Gastroesophageal sphincter (tissue), 4 donors: ENCODE measurements around the gene HIPK4. TPM values are rescaled to one million over a fixed set of nuclear protein-coding genes. Genes with fewer than 3 reads are reported as not detected.
A peak's percentile ranks its signal among the peaks of the same experiment; 100 is the strongest.

Experiments
- ATAC-seq: fragments of 150-250 bp; one replicate; pipeline ENCODE4 v1.9.1; 2016; ENCODE audit warnings: mild to moderate bottlenecking, moderate library complexity
- H3K27ac ChIP-seq, 4 donors: fragments of 200-600 bp; sonication (generic) in 3 of 4; 1 replicate in 3 of 4; 2 replicates in 1 of 4; pipeline ENCODE4 v1.5.1; 2016 to 2019
- H3K27me3 ChIP-seq: fragments of 200-600 bp; sonication (generic); one replicate; pipeline ENCODE4 v1.5.1; 2019
- H3K36me3 ChIP-seq, 2 donors: fragments of 200-600 bp; sonication (generic); one replicate each; pipeline ENCODE4 v1.5.1; 2019; ENCODE audit warnings: control low read depth in 1 of 2
- H3K4me1 ChIP-seq, 3 donors: fragments of 200-600 bp; sonication (generic); 1 replicate in 2 of 3; 2 replicates in 1 of 3; pipeline ENCODE4 v1.5.1; 2016 to 2019; ENCODE audit warnings: control low read depth in 2 of 3
- H3K4me3 ChIP-seq, 2 donors: fragments of 200-600 bp; sonication (generic); one replicate each; pipeline ENCODE4 v1.5.1; 2019; ENCODE audit warnings: mild to moderate bottlenecking in 1 of 2, moderate library complexity in 1 of 2
- H3K9me3 ChIP-seq, 3 donors: fragments of 200-600 bp; sonication (generic); one replicate each; pipeline ENCODE4 v1.5.1; 2017 to 2019; ENCODE audit warnings: control low read depth in 2 of 3
- EP300 ChIP-seq: sonication (generic); formaldehyde crosslinking; IDR thresholded peaks from one replicate; pipeline ENCODE4 v1.6.1; 2017; ENCODE audit warnings: antibody characterized with exemption, mild to moderate bottlenecking
- POLR2A ChIP-seq, 2 donors: fragments of 450-650 bp; IDR thresholded peaks; one replicate each; pipeline ENCODE4 v1.6.1; 2017; ENCODE audit warnings: antibody characterized with exemption in 2 of 2, mild to moderate bottlenecking in 2 of 2, moderate library complexity in 1 of 2
- POLR2AphosphoS5 ChIP-seq: sonication (generic); formaldehyde crosslinking; IDR thresholded peaks from one replicate; pipeline ENCODE4 v1.6.1; 2017; ENCODE audit warnings: antibody characterized with exemption
- WGBS, 2 donors: methylation state at CpG; one replicate each; pipeline ENCODE4 v1.1.5; 2018; ENCODE audit warnings: low coverage in 1 of 2; 5-methylcytosine and 5-hydroxymethylcytosine counted together
- total RNA-seq, 4 donors: library from RNA; depleted of rRNA; stranded (reverse); fragments of >200 nt; gene quantifications; one replicate each; pipeline ENCODE4 v1.1.0, GENCODE V29; 2016
- TF ChIP-seq, protein P1 (sequence below), 4 experiments: fragments of 200-600 bp in 2 of 4; fragments of 450-650 bp in 2 of 4; sonication (generic) in 1 of 4; IDR thresholded peaks; one replicate each; pipeline ENCODE4 v1.5.1; 2017 to 2019; ENCODE audit warnings: antibody characterized with exemption in 4 of 4, mild to moderate bottlenecking in 2 of 4, moderate library complexity in 2 of 4

The HIPK4 gene
- total RNA-seq, 4 donors from 2014 or later: 0.19 to 1.1 TPM; not detected in 2

DNA sequence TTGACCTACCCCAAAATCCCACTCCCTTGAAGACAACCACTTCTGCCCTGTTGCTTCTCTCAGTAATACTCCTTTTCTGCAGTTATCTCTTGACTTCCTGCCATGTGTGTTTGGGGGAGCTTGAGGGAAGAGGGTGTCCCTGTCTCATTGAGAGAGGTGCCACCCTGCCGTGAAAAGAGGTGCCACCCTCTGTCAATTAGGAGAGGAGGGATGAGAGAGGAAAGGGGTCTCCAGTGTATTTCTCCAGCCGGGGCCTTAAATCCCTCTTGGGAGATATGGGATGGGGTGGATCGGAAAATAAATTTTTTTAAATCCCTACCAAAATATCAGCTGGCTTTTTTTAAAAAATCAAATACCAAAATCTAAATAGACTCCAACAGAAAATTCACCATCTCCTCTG is 25.0 kb downstream of the HIPK4 start:
- no peak overlapping the region for H3K27ac ChIP-seq
- TF ChIP-seq EP300 (no peak), POLR2AphosphoS5 (no peak), POLR2A (IDR thresholded peaks at IDR 0.05) (no peak)
- TF ChIP-seq, protein P1, sequence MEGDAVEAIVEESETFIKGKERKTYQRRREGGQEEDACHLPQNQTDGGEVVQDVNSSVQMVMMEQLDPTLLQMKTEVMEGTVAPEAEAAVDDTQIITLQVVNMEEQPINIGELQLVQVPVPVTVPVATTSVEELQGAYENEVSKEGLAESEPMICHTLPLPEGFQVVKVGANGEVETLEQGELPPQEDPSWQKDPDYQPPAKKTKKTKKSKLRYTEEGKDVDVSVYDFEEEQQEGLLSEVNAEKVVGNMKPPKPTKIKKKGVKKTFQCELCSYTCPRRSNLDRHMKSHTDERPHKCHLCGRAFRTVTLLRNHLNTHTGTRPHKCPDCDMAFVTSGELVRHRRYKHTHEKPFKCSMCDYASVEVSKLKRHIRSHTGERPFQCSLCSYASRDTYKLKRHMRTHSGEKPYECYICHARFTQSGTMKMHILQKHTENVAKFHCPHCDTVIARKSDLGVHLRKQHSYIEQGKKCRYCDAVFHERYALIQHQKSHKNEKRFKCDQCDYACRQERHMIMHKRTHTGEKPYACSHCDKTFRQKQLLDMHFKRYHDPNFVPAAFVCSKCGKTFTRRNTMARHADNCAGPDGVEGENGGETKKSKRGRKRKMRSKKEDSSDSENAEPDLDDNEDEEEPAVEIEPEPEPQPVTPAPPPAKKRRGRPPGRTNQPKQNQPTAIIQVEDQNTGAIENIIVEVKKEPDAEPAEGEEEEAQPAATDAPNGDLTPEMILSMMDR (IDR thresholded peaks at IDR 0.05): no peak
- ATAC-seq: no peak
- H3K4me1 ChIP-seq: peaks cover 0 to 29% (median 4%) of the 10 kb centered on the region in 3 donors
- H3K36me3 ChIP-seq: peaks cover 0 to 39% of the 10 kb centered on the region in 2 donors
- no peaks in the 10 kb centered on the region for H3K9me3 ChIP-seq
- H3K4me3 ChIP-seq: peak overlapping the region in 1 of 2 donors; percentile 49
- no peaks in the 10 kb centered on the region for H3K27me3 ChIP-seq
- WGBS, 2 donors: 54 to 72% methylated on average over 3 of the region's 3 CpGs

DNA sequence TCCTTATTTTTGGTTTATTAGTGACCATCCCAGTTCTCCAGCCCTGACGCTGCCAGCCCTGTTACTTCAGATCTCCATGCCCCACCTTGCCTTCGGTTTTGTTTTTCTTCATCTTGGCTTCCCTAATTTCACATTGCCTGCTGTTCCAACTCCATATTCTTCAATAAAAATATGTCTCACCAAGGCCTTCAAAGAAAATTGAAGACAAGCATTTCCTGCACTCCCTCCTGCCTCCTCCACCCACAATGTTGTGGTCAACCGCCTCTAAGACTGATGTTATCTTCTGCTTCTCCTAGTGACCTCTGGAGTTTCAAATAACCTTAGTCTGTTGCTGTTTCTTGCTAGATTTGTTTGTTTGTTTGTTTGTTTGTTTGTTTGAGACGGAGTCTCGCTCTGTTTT is 26.9 kb downstream of the HIPK4 start:
- H3K27ac ChIP-seq: no peak overlapping the region
- no peak overlapping the region for H3K4me3 ChIP-seq
- TF ChIP-seq POLR2A (IDR thresholded peaks at IDR 0.05) (no peak), POLR2AphosphoS5 (no peak)
- TF ChIP-seq, protein P1 (IDR thresholded peaks at IDR 0.05): no peak
- WGBS, 2 donors: 77 to 100% methylated on average over 2 to 4 of the region's 5 CpGs
- H3K27me3 ChIP-seq: no peaks in the 10 kb centered on the region
- ATAC-seq: no peak
- peaks cover 0 to 35% of the 10 kb centered on the region in 2 donors for H3K36me3 ChIP-seq
- H3K4me1 ChIP-seq: peaks cover 0 to 33% (median 4%) of the 10 kb centered on the region in 3 donors
- H3K9me3 ChIP-seq: no peaks in the 10 kb centered on the region

DNA sequence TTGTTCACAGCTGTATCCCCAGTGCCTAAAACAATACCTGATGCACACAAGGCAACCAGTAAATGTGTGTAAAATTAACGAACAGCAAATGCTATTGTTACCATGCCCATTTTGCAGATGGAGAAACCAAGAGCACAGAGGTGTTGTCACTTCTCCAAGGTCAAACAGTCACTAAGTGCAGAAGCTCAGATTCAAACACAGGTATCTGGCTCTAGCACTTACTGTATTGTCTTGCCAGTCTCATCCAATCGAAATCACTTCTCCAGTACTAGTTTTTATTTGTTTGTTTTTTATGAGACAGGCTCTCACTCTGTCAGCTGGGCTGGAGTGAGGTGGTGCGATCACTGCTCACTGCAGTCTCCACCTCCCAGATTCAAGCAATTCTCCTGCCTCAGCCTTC is 27.8 kb downstream of the HIPK4 start:
- H3K27ac ChIP-seq: no peak overlapping the region
- no peak for TF ChIP-seq POLR2A (IDR thresholded peaks at IDR 0.05)
- TF ChIP-seq, protein P1 (IDR thresholded peaks at IDR 0.05): no peak
- no peak for TF ChIP-seq EP300
- TF ChIP-seq POLR2AphosphoS5: no peak
- peaks cover 0 to 32% (median 4%) of the 10 kb centered on the region in 3 donors for H3K4me1 ChIP-seq
- no peaks in the 10 kb centered on the region for H3K9me3 ChIP-seq
- no peaks in the 10 kb centered on the region for H3K27me3 ChIP-seq
- ATAC-seq: no peak
- H3K36me3 ChIP-seq: peaks cover 0 to 28% of the 10 kb centered on the region in 2 donors
- no peak overlapping the region for H3K4me3 ChIP-seq
- WGBS, 2 donors: 86 to 93% methylated on average over 3 of the region's 3 CpGs

DNA sequence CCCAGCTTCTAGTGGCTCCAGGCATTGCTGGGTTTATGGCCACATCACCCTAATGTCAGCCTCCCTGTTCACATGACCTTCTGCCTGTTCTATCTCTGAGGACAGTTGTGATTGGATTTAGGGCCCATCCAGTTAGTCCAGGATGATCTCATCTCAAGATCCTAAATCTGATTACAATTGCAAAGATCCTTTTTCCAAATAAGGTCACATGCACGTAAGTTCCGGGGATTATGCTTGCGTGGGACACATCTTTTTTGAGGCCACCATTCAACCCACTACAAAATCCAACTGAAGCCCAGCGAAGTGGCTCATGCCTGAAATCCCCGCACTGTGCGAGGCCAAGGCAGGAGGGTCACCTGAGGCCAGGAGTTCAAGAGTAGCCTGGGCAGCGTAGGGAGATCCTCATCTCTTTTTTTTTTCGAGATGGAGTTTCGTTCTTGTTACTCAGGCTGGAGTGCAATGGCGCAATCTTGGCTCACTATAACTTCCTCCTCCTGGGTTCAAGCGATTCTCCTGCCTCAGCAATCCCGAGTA is 29.2 kb downstream of the HIPK4 start:
- no peak for ATAC-seq
- H3K27ac ChIP-seq: no peak overlapping the region

More for the DNA sequence above, 29.2 kb downstream of the HIPK4 start:
- Histone ChIP-seq H3K4me3 (no peak overlapping the region), H3K36me3 (peaks cover 0 to 19% of the 10 kb centered on the region in 2 donors), H3K4me1 (peaks cover 0 to 18% (median 3%) of the 10 kb centered on the region in 3 donors), H3K9me3 (no peaks in the 10 kb centered on the region), H3K27me3 (no peaks in the 10 kb centered on the region)
- 88 to 98% methylated on average over 4 to 12 of the region's 12 CpGs for WGBS, 2 donors
- TF ChIP-seq EP300 (no peak), POLR2AphosphoS5 (no peak), POLR2A (IDR thresholded peaks at IDR 0.05) (no peak)
- TF ChIP-seq, protein P1 (IDR thresholded peaks at IDR 0.05): no peak
